ENCODE measurements around the gene NIP7.
A peak's percentile ranks its signal among the peaks of the same experiment; 100 is the strongest.

NIP7 gene

GRCh38 chr16:69328854-69329316 lies 10.7 kb upstream of the NIP7 start:
- Histone ChIP-seq H3K27me3 (ENCODE audit: insufficient read depth, low read depth, severe bottlenecking) (no peaks in the 10 kb centered on the region), H3K27ac (no peak overlapping the region), H3K36me3 (peaks cover 84% of the 10 kb centered on the region), H3K4me3 (ENCODE audit: low read depth, low read length) (no peak overlapping the region), H3K9me3 (ENCODE audit: severe bottlenecking) (no peaks in the 10 kb centered on the region)
- no peak for DNase-seq
- no peak for TF ChIP-seq CTCF (IDR thresholded peaks at IDR 0.05; ENCODE audit: low read depth, low read length)

GRCh38 chr16:69329369-69330285 lies 9.9 kb upstream of the NIP7 start:
- Histone ChIP-seq H3K36me3 (peaks cover 84% of the 10 kb centered on the region), H3K27me3 (ENCODE audit: insufficient read depth, low read depth, severe bottlenecking) (no peaks in the 10 kb centered on the region), H3K9me3 (ENCODE audit: severe bottlenecking) (no peaks in the 10 kb centered on the region), H3K27ac (peak overlapping the region; percentile 92), H3K4me3 (ENCODE audit: low read depth, low read length) (peak overlapping the region; percentile 40)
- DNase-seq = no peak
- TF ChIP-seq CTCF (IDR thresholded peaks at IDR 0.05; ENCODE audit: low read depth, low read length) = no peak

- Histone ChIP-seq H3K27ac (peak within 1 kb of the TSS; percentile 92), H3K4me3 (ENCODE audit: low read depth, low read length) (peak within 1 kb of the TSS; percentile 40), H3K9me3 (ENCODE audit: severe bottlenecking) (no peaks in the 10 kb centered on the region), H3K27me3 (ENCODE audit: insufficient read depth, low read depth, severe bottlenecking) (no peaks in the 10 kb centered on the region), H3K36me3 (peaks cover 84% of the 10 kb centered on the region)
- peak; percentile 96 for DNase-seq
- no peak for TF ChIP-seq CTCF (IDR thresholded peaks at IDR 0.05; ENCODE audit: low read depth, low read length)
These were observed 9.1 kb upstream of the NIP7 start, which contains the start of gene PDF for GRCh38 chr16:69330286-69331109. Gene PDF (minus strand): TSS chr16:69330588. CDS start chr16:69330570, 18 bp downstream.

GRCh38 chr16:69334696-69335095 lies 4.9 kb upstream of the NIP7 start:
- Histone ChIP-seq H3K27ac (no peak overlapping the region), H3K9me3 (ENCODE audit: severe bottlenecking) (no peaks in the 10 kb centered on the region), H3K4me3 (ENCODE audit: low read depth, low read length) (no peak overlapping the region), H3K36me3 (peaks cover 59% of the 10 kb centered on the region), H3K27me3 (ENCODE audit: insufficient read depth, low read depth, severe bottlenecking) (no peaks in the 10 kb centered on the region)
- no peak for DNase-seq
- no peak for TF ChIP-seq CTCF (IDR thresholded peaks at IDR 0.05; ENCODE audit: low read depth, low read length)

GRCh38 chr16:69338557-69339288 lies 849 bp upstream of the NIP7 start:
- no peak for DNase-seq
- H3K9me3 ChIP-seq (ENCODE audit: severe bottlenecking) = no peaks in the 10 kb centered on the region
- peaks cover 61% of the 10 kb centered on the region for H3K36me3 ChIP-seq
- peak overlapping the region; percentile 55 for H3K4me3 ChIP-seq (ENCODE audit: low read depth, low read length)
- no peak for TF ChIP-seq CTCF (IDR thresholded peaks at IDR 0.05; ENCODE audit: low read depth, low read length)
- no peaks in the 10 kb centered on the region for H3K27me3 ChIP-seq (ENCODE audit: insufficient read depth, low read depth, severe bottlenecking)
- H3K27ac ChIP-seq = peak overlapping the region; percentile 95
